Measurements from ENCODE around the gene MYO1E.
"Not testable (repeated sequence)": the region's sequence is repeated elsewhere in the genome, so short reads cannot be mapped to it uniquely, and the experiment has no call there.

The MYO1E gene

GRCh38 chr15:59166166-59166565 is 206.5 kb downstream of the MYO1E start:
- no peak for DNase-seq (ENCODE audit: low read depth)

DNA sequence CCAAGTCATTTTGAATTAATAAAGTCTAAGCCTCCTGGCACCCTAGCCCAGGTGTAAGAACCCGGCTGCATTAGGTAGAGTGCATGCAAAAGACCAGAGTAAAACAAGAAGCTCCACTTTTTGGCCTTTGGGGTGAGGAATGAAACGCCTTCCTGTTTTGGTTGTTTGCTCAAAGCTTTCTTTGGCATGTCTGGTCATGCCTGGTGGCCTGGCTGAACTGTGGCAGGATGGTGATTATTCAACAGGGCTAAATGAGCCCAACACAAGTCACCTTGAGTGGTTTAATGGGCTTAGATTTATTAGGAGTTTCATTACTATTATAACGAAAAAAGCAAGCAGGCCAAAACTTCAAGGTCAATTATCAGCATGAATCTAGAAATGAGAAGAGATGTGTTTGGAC is 206.9 kb downstream of the MYO1E start:
- no peak for DNase-seq (ENCODE audit: low read depth)

DNA sequence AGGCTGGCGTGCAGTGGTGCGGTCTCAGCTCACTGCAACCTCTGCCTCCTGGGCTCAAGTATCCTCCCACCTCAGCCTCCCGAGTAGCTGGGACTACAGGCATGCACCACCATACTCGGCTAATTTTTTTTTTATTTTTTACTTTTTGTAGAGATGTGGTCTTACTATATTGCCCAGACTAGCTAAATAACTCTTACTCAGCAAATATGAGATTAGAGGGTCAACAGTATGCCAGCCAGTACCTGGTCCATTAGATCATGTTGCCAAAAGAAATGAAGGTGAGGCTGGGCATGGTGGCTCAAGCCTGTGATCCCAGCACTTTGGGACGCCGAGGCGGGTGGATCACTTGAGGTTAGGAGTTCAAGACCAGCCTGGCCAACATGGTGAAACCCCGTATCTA is 210.6 kb downstream of the MYO1E start:
- DNase-seq (ENCODE audit: low read depth): not testable (repeated sequence)

- DNase-seq (ENCODE audit: low read depth): no peak
These were observed 211.6 kb downstream of the MYO1E start for GRCh38 chr15:59160880-59161593.

GRCh38 chr15:59159210-59159609 is 213.5 kb downstream of the MYO1E start:
- DNase-seq (ENCODE audit: low read depth): no peak

DNA sequence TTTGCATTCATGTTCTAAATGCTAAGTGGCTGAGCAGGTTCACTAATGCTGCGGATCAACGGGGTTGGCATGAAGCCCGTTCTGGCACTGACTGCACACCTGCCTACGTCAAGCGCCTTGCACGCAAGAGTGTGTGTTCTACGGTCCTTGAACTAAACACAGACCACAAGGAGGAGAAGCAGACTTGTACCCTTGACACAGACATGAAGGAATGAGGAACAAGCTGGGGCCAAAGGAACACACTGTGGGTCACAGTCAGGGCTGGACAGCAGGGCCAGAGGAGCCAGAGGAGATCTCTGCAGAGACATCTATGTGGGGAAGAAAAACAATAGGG is 214.0 kb downstream of the MYO1E start:
- no peak for DNase-seq (ENCODE audit: low read depth)

DNA sequence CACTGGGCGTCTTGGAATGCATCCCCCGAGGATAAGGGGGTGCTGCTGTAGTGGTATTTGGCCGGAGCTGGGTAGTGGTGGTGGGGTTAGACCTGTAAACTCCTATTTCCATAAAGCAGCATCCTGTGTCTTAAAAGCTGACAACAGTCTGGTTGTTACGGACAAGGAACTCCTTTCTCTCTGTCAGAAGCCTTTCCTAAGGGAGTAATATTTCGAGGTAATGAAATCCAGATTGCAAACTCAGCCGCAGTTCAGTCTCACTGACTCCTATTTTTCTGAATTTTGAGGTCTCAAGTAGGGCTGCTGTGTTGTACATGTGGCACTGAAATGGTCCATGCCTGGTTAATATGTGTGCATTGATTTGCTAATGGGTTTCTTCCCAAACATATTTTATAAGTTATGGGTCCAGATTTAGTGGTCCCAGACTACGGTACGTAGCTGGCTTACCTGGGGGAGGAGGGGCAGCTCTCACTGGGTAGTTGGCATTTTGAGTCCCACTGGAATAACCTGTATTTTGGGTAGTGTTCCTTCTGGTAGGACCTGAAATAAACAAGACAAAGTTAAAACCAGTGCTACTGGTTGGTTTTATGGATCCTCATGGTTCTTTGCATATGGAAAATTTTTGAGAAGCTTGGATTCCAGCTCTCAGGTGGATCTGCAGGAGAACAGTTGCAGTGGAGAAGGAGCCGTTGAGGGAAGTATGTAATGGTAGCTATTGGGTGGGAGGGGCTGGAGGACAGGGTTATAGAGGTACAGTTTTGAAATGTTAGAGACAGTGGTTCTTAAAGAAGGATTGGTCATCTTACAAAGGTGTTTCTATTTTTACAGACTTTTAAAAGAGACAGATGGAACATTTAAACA is 214.6 kb downstream of the MYO1E start:
- DNase-seq (ENCODE audit: low read depth): no peak

DNA sequence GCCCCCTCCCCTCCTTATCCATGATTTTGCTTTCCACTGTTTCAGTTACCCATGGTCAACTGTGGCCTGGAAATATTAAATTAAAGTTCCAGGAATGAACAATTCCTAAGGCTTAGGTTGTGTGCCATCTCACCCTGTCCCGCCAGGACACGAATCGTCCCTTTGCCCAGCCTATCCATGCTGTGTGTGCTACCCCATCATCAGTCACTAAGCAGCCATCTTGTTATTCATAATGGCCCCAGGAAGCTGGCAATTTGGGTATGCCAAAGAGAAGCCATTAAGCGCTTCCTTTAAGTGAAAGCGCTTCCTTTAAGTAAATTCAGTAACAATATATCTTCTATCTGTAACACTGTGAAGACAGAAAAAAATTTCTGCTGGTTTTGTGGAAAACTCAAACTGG is 215.3 kb downstream of the MYO1E start:
- no peak for DNase-seq (ENCODE audit: low read depth)

- no peak for DNase-seq (ENCODE audit: low read depth)
These were observed 217.2 kb downstream of the MYO1E start for GRCh38 chr15:59155431-59155830.

DNA sequence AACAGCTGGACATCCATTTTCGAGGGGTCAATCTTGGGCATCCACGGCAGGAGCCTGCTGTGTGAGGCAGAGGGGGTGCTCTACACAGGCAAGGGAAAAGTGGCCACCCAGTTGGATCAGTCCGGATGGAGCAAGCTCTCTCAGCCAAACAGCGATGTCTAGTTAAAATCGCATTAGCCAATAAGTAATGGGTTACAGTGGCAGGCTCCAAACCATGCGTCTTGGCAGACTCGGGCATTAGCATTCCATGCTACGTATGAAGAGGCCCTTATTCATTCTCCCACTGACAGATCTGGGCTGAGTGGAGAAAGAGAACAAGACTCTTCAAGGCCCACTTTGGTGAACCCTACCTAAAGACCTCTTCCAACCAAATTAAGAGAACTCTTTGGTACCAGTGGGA is 218.4 kb downstream of the MYO1E start:
- DNase-seq (ENCODE audit: low read depth): no peak

DNA sequence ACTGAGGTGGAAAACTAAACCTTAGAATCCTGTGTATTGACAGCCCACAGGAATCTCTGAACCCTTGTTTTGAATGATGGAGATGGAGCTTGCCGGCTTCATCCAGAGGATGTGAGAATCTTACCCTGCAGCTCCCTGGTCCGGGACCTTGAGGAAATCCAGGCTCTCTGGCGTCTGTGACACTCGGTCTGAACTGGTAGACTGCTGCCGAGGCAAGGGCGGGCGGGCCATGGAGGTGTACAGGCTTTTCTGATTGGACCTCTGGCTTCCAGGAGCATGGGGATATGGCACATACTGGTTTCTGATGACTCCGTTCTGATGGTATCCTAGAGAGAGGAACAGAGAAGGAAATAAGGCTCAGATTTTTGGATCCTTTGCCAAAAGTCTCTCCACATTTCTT is 219.2 kb downstream of the MYO1E start:
- no peak for DNase-seq (ENCODE audit: low read depth)

DNA sequence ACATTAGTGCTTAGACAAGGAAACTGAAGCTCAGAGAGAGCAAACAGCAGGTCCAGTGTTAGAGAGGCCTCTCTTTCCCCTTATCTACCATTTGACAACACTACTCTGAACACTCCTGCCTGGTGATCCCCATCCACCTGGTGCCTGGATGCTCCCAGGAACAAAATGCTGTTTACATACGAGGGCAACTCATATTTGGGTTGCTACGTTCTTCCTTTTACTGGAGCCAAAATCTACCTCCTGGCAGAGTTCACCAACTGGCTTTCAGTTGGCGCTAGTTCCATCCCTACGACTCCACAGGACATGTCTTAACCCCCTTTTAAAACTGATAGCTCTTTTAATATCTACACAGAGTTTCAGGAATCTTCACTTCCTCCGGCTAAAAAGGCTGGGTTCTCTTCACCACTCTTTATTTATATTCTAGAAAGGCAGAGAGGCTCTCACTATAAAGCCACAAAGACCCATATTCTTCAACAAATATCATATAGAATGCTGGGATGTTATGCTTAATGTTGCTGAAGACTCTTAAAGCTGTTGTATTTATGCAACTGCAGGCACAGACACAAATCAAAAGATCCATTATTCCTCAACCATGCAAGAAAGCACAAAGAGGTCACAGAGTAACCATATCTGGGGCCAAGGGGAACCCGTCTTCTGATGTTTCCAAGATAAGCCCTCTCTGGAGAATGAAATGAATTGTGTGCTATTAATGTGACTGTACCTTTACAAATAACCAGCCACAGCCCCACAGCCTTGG is 219.8 kb downstream of the MYO1E start:
- no peak for DNase-seq (ENCODE audit: low read depth)

DNA sequence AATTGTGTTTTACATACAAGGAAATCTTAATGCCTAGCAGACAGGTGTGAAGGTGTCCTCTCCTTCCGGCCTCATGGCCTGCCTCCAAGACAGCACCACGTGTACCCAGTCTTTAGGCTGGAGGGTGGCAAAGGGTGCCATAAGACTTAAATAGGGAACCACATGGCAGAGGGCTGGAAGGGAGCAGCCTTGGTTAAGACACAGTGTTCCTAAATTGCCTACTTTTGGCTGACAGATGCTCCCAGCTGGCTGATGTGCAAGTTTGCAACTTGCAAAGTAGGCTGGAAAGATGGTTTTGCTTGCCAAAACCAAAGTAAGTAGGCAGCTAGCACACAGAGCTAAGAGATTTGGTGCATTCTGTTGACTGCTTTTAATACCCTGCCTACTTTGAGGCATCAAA is 222.5 kb downstream of the MYO1E start:
- no peak for DNase-seq (ENCODE audit: low read depth)

- DNase-seq (ENCODE audit: low read depth): no peak
These were observed 224.4 kb downstream of the MYO1E start for GRCh38 chr15:59148153-59148833.

GRCh38 chr15:59147666-59148065 is 225.0 kb downstream of the MYO1E start:
- DNase-seq (ENCODE audit: low read depth): no peak

DNA sequence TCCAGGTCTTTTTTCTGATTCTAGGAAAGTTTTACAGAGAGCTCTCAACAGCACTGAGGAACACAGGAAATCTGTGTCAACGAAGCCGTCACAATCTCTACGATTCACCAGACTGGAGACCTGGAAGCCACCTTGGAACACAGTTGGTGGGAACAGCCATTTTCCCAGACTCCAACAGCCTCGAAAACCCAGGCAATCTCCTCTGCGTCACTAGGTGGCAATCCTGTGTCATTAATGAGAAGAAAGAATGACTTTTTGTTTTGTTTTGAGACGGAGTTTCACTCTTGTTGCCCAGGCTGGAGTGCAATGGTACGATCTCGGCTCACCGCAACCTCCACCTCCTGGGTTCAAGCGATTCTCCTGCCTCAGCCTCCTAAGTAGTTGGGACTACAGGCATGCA is 228.1 kb downstream of the MYO1E start:
- not testable (repeated sequence) for DNase-seq (ENCODE audit: low read depth)

GRCh38 chr15:59143281-59143680 is 229.4 kb downstream of the MYO1E start:
- DNase-seq (ENCODE audit: low read depth): no peak

DNA sequence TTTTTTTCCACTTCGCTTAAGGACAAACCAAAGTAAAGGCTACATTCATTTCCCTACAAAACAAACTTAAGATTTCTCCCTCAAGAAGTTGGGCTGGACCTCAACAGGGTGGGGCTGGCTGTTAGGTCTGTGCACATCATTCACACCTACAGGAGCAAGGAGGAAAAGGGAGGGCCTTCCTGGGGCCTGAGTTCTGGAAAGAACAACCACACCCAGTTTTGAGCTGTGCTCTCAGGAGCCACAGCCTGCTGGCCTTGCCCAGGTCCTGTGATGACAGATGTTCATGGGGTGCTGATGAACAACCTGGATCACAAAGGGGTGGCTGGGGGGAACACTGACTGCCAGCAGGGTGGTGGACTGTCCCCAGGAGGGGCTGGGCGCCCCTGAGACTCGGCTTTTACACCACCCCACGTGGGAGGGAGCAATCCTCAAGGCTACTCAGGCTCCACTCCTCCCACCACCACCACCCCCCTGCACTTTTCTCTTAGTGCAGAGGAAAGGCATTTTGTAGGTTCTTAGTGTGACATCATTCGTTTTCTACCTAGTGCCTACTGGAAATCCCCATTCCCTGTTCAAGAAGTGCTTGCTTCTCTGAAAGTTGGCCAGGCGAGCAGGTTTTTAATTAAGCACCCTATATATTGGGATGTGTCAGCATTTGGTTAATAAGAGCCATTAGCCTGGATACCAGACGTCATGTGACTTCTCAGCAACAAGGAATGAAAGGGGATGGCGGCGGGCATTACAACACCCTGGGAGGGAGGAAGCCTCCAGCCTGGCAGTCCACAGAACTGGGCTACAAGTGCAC is 232.0 kb downstream of the MYO1E start:
- DNase-seq (ENCODE audit: low read depth): no peak

DNA sequence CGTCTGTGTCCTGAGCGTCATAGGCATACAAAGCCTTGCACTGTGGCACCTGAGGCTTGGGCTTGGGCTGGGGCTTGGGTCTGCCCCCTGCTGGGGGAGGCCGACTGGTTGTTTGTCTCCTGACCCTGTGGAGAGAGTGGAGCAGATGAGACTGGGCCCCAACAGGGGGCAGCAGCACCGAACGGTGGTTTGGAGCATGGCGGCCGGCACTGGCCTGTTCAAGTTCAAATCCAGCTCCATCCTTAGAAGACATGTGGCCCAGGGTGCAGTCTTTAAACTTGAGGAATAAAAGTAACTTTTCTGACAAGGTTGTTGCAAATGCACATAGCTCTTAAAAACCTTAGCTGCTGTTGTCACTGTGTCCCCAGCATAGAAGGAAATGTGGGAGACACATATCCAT is 234.4 kb downstream of the MYO1E start:
- DNase-seq (ENCODE audit: low read depth): peak; percentile 43

- no peak for DNase-seq (ENCODE audit: low read depth)
These were observed 235.1 kb downstream of the MYO1E start for GRCh38 chr15:59137566-59137965.

GRCh38 chr15:59133929-59134427 is 238.7 kb downstream of the MYO1E start:
- no peak for DNase-seq (ENCODE audit: low read depth)

Measured in T follicular helper cell (primary cell).